HepG2 (cell line): ENCODE measurements around the gene ELP2.

Source experiments
- CTCF ChIP-seq: sonication (generic); formaldehyde crosslinking; IDR thresholded peaks from 2 replicates; pipeline ENCODE4 v1.5.0; 2020; ENCODE audit warnings: mild to moderate bottlenecking, missing genetic modification reagents, moderate library complexity
- EP300 ChIP-seq, 3 experiments: sonication (generic) in 1 of 3; formaldehyde crosslinking in 1 of 3; IDR thresholded peaks; 2 replicates each; pipeline versions ENCODE4 v1.5.1 to v1.6.1; 2011 to 2020; ENCODE audit warnings: low read depth in 2 of 3, low read length in 2 of 3, borderline replicate concordance in 1 of 3, improper control_type of control experiment in 1 of 3, mild to moderate bottlenecking in 1 of 3, missing genetic modification reagents in 1 of 3, moderate library complexity in 1 of 3
- HNF4G ChIP-seq, 2 experiments: sonication (generic) in 1 of 2; formaldehyde crosslinking in 1 of 2; IDR thresholded peaks; 2 replicates each; pipeline versions ENCODE4 v1.4.0 to v1.6.1; 2011 to 2020; ENCODE audit warnings: borderline replicate concordance in 2 of 2, low read depth in 2 of 2, mild to moderate bottlenecking in 2 of 2, low read length in 1 of 2, missing genetic modification reagents in 1 of 2, moderate library complexity in 1 of 2
- HOMEZ ChIP-seq: IDR thresholded peaks from 2 replicates; pipeline ENCODE4 v1.6.1; 2016; ENCODE audit warnings: low read depth
- LBX2 ChIP-seq: sonication (generic); formaldehyde crosslinking; IDR thresholded peaks from 2 replicates; pipeline ENCODE4 v1.5.0; 2020; ENCODE audit warnings: missing genetic modification reagents, mild to moderate bottlenecking, borderline replicate concordance
- PBX3 ChIP-seq: sonication (generic); formaldehyde crosslinking; IDR thresholded peaks from 2 replicates; pipeline ENCODE4 v1.8.1; 2023; ENCODE audit warnings: missing genetic modification reagents, inconsistent platforms, borderline replicate concordance
- PHF21A ChIP-seq: sonication (generic); formaldehyde crosslinking; IDR thresholded peaks from 2 replicates; pipeline ENCODE4 v1.5.0; 2020; ENCODE audit warnings: mild to moderate bottlenecking, missing genetic modification reagents
- SMC3 ChIP-seq: IDR thresholded peaks from 2 replicates; pipeline ENCODE4 v1.6.1; 2011; ENCODE audit warnings: low read length, improper control_type of control experiment
- TEAD3 ChIP-seq: optimal IDR thresholded peaks from 2 replicates; pipeline ENCODE3; 2016; ENCODE audit warnings: borderline replicate concordance
- THAP11 ChIP-seq: IDR thresholded peaks from 2 replicates; pipeline ENCODE4 v1.6.1; 2016; ENCODE audit warnings: missing biosample characterization, missing genetic modification reagents

- TF ChIP-seq EP300 (IDR thresholded peaks at IDR 0.05; ENCODE audit: low read depth in 2 of 2, low read length in 2 of 2) = no peak
- TF ChIP-seq EP300 (CRISPR knock-in tag; IDR thresholded peaks at IDR 0.05; ENCODE audit: borderline replicate concordance) = no peak
- no peak for TF ChIP-seq PBX3 (CRISPR knock-in tag)
- TF ChIP-seq TEAD3 (CRISPR knock-in tag) = no peak
- peak; percentile 75 for TF ChIP-seq CTCF (CRISPR knock-in tag)
- no peak for TF ChIP-seq PHF21A (CRISPR knock-in tag)
- TF ChIP-seq HNF4G (IDR thresholded peaks at IDR 0.05; ENCODE audit: borderline replicate concordance, low read depth, low read length) = no peak
- TF ChIP-seq HNF4G (CRISPR knock-in tag; IDR thresholded peaks at IDR 0.05; ENCODE audit: borderline replicate concordance, low read depth) = no peak
- no peak for TF ChIP-seq LBX2 (CRISPR knock-in tag)
- TF ChIP-seq THAP11 (CRISPR knock-in tag) = no peak
- peak; percentile 83 for TF ChIP-seq SMC3
- TF ChIP-seq HOMEZ (CRISPR knock-in tag) = no peak
Measured at GRCh38 chr18:36095936-36096519, 33.7 kb upstream of the ELP2 start.
